HG03571 (cell line): ENCODE results near the gene KAT6B.
"Not testable (repeated sequence)": the region's sequence is repeated elsewhere in the genome, so short reads cannot be mapped to it uniquely, and the experiment has no call there.

ENCODE experiments used
- ATAC-seq: cut with Tn5 transposase; IDR thresholded peaks from one replicate; pipeline ENCODE4 v1.9.1; 2021; ENCODE audit not compliant: unreplicated experiment

Gene KAT6B

DNA sequence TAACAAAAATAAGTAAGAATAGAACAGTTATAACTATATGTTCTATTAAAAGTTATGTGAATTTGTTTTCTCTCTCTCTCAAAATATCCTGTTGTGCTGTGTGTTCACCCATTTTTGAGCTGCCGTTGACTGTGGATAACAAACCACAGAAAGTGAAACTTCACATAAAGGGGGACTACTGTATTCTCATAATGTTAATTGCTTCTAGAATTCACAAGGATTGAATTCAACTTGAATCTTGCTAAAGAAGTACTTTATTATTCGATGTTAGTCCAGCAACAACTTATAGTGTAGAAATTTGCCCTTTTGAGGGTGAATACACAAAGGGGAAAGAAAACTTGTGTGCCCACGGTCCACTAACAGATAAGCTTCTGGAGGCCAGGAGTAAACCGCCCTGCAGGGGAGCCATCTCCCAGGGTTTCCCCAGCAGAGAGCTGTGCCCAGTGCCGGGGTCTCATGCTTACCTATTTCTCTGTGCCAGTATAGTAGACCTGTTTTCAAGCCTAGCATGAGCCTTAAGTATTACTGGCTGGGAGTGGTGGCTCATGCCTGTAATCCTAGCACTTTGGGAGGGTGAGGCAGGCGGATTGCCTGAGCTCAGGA lies 87.1 kb downstream of the KAT6B start:
- no peak for ATAC-seq

DNA sequence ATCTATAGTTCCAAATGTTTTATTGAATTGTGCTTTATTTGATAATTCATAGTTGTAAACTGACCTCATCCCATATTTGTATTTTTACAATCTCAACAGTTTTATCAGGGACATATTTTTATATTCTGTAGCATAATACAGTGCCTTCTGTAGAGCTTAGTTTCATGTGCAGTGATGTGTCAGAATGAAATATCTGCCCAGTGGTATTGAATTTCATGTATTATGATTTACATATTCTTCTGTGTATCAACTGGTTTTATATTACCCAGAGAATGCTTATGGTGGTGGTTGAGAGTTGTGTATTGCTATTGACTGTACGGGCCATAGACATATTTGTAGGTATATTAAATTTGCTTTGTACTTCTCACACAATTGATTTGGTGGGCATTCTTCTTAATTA lies 89.9 kb downstream of the KAT6B start:
- no peak for ATAC-seq

DNA sequence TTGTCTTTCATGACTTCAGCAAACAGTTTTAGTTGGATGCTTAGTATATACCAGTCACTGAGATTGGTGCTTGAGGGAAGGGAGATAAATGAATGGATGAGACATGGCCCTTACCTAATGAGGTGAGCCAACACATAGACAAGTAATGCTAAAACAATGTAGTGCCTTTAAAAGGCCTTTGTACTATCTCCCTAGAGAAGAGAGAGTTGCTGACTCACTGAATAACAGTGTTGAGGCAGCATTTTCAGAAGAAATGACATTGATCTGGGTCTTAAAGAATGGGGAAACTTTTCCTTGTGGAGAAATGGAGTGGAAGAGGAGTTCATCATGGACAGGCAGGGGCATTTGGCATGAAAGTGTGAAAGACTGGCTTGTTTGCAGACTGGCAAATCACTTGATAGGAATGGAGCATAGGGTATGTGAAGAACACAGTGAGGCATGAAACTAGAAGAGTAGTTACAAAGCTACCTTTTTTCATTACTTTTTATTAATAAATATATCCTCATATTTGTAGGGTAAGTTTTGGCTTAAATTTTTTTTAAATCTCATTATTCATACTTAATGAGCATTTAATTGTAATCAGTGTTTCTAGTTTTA lies 91.2 kb downstream of the KAT6B start:
- ATAC-seq, result no peak

DNA sequence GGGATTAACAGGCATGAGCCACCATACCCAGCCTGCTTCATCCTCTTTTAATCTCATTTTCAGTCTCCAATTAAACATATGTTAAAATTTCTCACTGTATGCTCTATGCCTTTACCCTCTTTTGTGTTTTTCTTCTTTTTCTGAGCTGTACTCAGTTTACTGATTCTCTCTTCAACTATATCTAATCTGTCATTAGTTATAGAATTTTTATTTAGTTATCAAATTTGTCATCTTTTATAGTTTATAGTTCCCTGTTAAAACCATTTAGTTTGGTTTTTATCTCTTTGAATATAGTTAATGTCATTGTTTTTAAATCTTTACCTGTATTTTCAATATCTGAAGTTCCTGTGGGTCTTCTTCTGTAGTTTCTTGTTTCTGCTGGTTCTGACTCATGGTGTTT lies 93.3 kb downstream of the KAT6B start:
- no peak for ATAC-seq

DNA sequence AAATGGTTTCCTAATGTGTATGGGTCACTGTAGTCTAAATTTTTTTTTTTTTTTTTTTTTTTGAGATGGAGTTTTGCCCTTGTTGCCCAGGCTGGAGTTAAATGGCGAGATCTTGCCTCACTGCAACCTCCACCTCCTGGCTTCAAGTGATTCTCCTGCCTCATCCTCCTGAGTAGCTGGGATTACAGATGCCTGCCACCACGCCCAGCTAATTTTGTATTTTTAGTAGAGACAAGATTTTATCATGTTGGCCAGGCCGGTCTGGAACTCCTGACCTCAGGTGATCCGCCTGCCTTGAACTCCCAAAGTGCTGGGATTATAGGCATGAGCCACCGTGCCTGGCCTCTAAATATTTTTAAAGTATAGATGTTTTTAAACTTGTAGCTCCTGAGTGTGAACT lies 94.7 kb downstream of the KAT6B start:
- not testable (repeated sequence) for ATAC-seq

DNA sequence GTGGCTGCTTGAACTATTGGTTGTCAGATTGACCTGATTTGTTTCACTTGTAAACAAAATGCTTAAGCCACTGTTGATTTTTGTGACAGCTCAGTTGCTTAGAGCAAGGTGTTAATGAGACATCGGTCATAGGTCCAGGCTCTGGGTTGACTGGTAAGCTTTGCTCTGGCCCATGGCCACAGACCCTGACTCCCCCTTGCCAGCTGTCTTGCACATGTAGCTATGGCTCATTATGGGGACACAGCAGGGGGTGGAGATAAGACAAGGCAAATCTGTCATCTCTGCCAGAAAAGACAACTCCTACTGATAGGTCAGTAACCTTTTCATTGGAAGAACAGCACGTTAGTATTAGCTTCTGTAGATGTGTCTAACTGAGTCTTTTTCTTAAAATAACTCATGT lies 95.3 kb downstream of the KAT6B start:
- no peak for ATAC-seq

- no peak for ATAC-seq
Observed at GRCh38 chr10:74922921-74923320, 96.5 kb downstream of the KAT6B start.

DNA sequence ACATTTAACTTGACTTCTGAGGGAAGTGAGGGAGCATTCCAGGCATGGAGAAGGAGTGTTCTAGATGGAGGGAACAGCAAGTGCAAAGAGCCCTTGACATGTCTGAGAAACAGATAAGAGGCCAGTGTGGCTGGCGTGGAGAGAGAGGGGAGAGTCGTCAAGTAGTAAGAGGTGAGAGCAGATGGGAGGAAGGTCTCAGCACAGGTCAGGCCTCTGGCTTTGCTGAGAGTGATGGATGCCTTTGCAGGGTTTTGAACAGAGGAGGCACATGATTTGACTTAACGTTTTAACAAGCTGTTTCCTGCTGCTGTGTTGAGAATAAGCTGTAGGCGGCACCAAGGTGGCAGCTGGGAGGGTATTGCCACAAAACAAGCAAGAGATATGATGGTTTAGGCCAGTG lies 97.2 kb downstream of the KAT6B start:
- no peak for ATAC-seq

GRCh38 chr10:74924251-74924963 lies 98.0 kb downstream of the KAT6B start:
- ATAC-seq, result no peak

- no peak for ATAC-seq
Observed at GRCh38 chr10:74925291-74925690, 98.9 kb downstream of the KAT6B start.

DNA sequence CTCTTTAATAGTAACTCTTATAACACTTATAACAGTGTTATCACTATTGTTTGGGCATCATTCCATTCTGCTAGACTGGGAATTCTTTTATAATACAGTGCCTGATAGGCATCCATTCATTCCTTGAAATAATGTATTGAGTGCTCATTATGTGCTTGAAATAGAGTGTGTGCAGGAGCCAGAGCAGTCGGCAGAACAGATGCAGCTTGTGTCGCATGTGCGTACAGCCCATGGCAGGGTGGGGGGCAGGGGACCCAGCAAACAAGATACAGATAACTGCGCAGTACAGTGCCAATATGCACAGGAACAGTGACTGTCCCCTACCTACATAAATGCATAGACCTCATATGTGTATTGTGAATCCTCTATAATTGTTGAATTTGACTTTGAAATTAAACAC lies 99.3 kb downstream of the KAT6B start:
- ATAC-seq, result no peak

- ATAC-seq, result no peak
Observed at GRCh38 chr10:74926791-74927585, 100.6 kb downstream of the KAT6B start.

DNA sequence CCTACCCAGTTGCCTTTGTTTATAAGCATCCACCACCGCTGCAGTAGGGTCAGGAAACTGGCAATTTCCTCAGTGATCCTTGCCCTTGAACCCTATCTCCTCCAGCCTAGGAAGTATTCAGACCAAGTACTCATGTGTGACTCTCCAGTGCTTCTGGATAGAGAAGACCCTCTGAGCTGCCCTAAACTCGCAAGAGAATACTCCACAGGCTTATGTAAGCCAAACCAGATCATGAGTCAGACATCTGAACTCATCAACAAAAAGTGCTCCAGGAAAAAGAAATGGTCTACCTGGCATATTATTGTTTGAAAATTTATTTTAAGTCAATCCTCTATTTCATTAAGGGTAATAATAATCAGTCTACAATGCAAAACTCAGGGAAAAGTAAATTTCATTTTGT lies 101.3 kb downstream of the KAT6B start:
- ATAC-seq, result no peak

- ATAC-seq, result no peak
Observed at GRCh38 chr10:74928742-74929191, 102.4 kb downstream of the KAT6B start.

DNA sequence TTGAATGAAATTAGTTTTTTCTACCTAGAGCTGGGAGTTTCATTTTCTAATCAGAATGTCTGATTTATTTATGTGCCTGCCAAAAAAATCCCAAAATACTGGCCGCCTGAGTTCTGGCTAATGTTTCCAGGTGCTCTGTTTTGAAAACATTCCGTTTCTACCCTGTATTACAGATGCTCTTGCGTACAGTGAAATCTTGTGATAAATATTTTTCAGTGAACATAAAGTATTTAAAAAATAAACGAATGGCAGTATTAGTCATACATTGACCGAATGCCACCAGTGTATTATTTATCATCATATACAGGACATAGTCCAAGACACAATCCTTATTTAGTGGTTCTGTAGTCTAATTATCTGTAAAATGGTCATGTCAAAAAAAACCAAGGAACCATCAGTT lies 102.8 kb downstream of the KAT6B start:
- ATAC-seq, result no peak

GRCh38 chr10:74930965-74931364 lies 104.6 kb downstream of the KAT6B start:
- ATAC-seq, result no peak

DNA sequence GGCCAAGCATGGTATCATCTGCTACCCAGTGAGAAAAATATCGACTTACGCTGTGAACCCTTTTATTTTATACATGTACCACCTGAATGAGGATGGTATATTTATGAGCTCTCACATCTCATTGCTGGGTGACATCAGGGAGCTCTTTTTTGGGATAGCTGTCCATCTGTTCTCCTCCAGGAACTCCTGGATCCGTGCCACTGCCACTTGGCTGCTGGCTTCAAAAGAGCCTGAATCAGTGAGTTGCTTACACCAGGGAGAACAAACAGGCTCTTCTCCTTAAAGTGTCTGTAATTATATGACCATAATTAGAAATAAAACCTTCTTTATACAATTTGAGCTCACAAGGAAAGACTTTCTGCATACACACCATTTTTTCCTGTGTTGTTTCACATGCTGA lies 106.2 kb downstream of the KAT6B start:
- no peak for ATAC-seq

GRCh38 chr10:74934100-74934812 lies 107.9 kb downstream of the KAT6B start:
- ATAC-seq, result no peak

GRCh38 chr10:74936577-74937265 lies 110.3 kb downstream of the KAT6B start:
- no peak for ATAC-seq

GRCh38 chr10:74937266-74937856 lies 111.0 kb downstream of the KAT6B start:
- ATAC-seq, result no peak
